HCT116 (cell line): ENCODE measurements around the gene POLR2A. TPM values are rescaled to one million over a fixed set of nuclear protein-coding genes. Genes with fewer than 3 reads are reported as not detected.

Experiments
- ATAC-seq: fragments of 200-7000 bp; cut with Tn5 transposase; 2 replicates; pipeline ENCODE4 v1.9.1; 2020; ENCODE audit warnings: mild to moderate bottlenecking, moderate library complexity
- BruUV-seq: library from RNA; stranded (reverse); fragments of 400-500 nt; replicated peaks from 2 replicates; lab custom pipeline; 2021; lab: Mats Ljungman, UMichigan
- CTCF ChIA-PET: fragments of 300-600 bp; sonication (Branson Sonifier 250); formaldehyde crosslinking; loops from one replicate; lab custom pipeline; 2021; ENCODE audit warnings: antibody characterized with exemption; lab: Charles Lee
- POLR2A ChIA-PET: fragments of 300-600, 350-600 bp; sonication (Branson Sonifier 250); formaldehyde crosslinking; loops from one replicate; lab custom pipeline; 2021; ENCODE audit warnings: antibody characterized with exemption; lab: Charles Lee
- RAD21 ChIA-PET, 2 experiments: fragments of 300-600 bp; sonication (Branson Sonifier 250); formaldehyde crosslinking; loops; one replicate each; lab custom pipeline; 2023; ENCODE audit warnings: low total read pairs in 2 of 2; ENCODE audit not compliant: uncharacterized antibody in 2 of 2, unreplicated experiment in 2 of 2, low non-redundant PET in 1 of 2; lab: Charles Lee
- DNase-seq: peaks from one replicate; pipeline ENCODE4 v3.0.0-alpha.2; 2010; ENCODE audit warnings: low read depth, low spot score
- H2AFZ ChIP-seq: fragments of 200-600 bp; shearing (Covaris generic), sonication (generic); 2 replicates; pipeline ENCODE4 v1.6.1; 2017; ENCODE audit warnings: low read depth, mixed run types, mixed read lengths, antibody characterized with exemption, low read length; ENCODE audit not compliant: poor library complexity, severe bottlenecking
- H3K27ac ChIP-seq: 2 replicates; pipeline ENCODE4 v1.5.1; 2012; ENCODE audit warnings: low read depth, low read length
- H3K27me3 ChIP-seq: fragments of 200-600 bp; sonication (generic); 2 replicates; pipeline ENCODE4 v1.6.1; 2016; ENCODE audit warnings: mixed run types, low read length, mixed read lengths; ENCODE audit not compliant: insufficient read depth
- H3K36me3 ChIP-seq, 2 experiments: fragments of 200-500 bp in 1 of 2; fragments of 200-600 bp in 1 of 2; sonication (Bioruptor generic) in 1 of 2; sonication (generic) in 1 of 2; 2 replicates each; pipeline versions ENCODE4 v1.5.1 to v1.6.1; 2014 to 2016; ENCODE audit warnings: low read length in 2 of 2, inconsistent platforms in 1 of 2, mixed read lengths in 1 of 2, mixed run types in 1 of 2; ENCODE audit not compliant: insufficient read depth in 2 of 2, control insufficient read depth in 1 of 2
- H3K4me1 ChIP-seq, 2 experiments: fragments of 200-600 bp in 1 of 2; sonication (generic) in 1 of 2; 2 replicates each; pipeline versions ENCODE4 v1.5.1 to v1.6.1; 2012 to 2017; ENCODE audit warnings: low read length in 2 of 2, inconsistent platforms in 1 of 2, mild to moderate bottlenecking in 1 of 2, mixed read lengths in 1 of 2, mixed run types in 1 of 2, moderate library complexity in 1 of 2; ENCODE audit not compliant: insufficient read depth in 2 of 2, control insufficient read depth in 1 of 2
- H3K4me2 ChIP-seq: fragments of 200-600 bp; sonication (generic); 2 replicates; pipeline ENCODE4 v1.6.1; 2017; ENCODE audit warnings: mixed run types, low read length, mixed read lengths
- H3K4me3 ChIP-seq, 2 experiments: fragments of 200-600 bp in 1 of 2; sonication (generic) in 1 of 2; replicated peaks in 1 of 2; 2 replicates each; pipeline ENCODE4 v1.5.1; 2011 to 2016; ENCODE audit warnings: low read length in 2 of 2, control low read depth in 1 of 2, low read depth in 1 of 2, mild to moderate bottlenecking in 1 of 2, mixed read lengths in 1 of 2, mixed run types in 1 of 2
- H3K79me2 ChIP-seq: fragments of 200-600 bp; sonication (generic); 2 replicates; pipeline ENCODE4 v1.6.1; 2017; ENCODE audit warnings: mild to moderate bottlenecking, mixed run types, low read length, moderate library complexity, mixed read lengths; ENCODE audit not compliant: insufficient read depth
- H3K9ac ChIP-seq: fragments of 200-600 bp; sonication (generic); 2 replicates; pipeline ENCODE4 v1.6.1; 2016; ENCODE audit warnings: low read length, mixed read lengths
- H3K9me2 ChIP-seq: fragments of 200-600 bp; sonication (generic), shearing (Covaris generic); 2 replicates; pipeline ENCODE4 v1.6.1; 2017; ENCODE audit warnings: mixed run types, mild to moderate bottlenecking, moderate library complexity; ENCODE audit not compliant: insufficient read depth
- H3K9me3 ChIP-seq, 2 experiments: fragments of 200-500 bp in 1 of 2; fragments of 200-600 bp in 1 of 2; sonication (Bioruptor generic) in 1 of 2; sonication (generic) in 1 of 2; 2 replicates each; pipeline ENCODE4 v1.6.1; 2014 to 2017; ENCODE audit warnings: low read length in 2 of 2, mixed read lengths in 2 of 2, inconsistent platforms in 1 of 2, low read depth in 1 of 2, mild to moderate bottlenecking in 1 of 2, mixed run types in 1 of 2, moderate library complexity in 1 of 2; ENCODE audit not compliant: control insufficient read depth in 1 of 2, insufficient read depth in 1 of 2
- H4K20me1 ChIP-seq: fragments of 200-600 bp; sonication (generic), shearing (Covaris generic); 2 replicates; pipeline ENCODE4 v1.6.1; 2017; ENCODE audit warnings: mixed run types, mild to moderate bottlenecking, moderate library complexity; ENCODE audit not compliant: insufficient read depth
- CBX3 ChIP-seq: IDR thresholded peaks from 2 replicates; pipeline ENCODE4 v1.6.1; 2012; ENCODE audit warnings: low read depth
- CTCF ChIP-seq, 3 experiments: fragments of 200-600 bp in 1 of 3; sonication (generic) in 1 of 3; IDR thresholded peaks in 2 of 3; conservative IDR thresholded peaks in 1 of 3; 2 replicates each; pipeline ENCODE4 v1.5.1; 2012 to 2017; ENCODE audit warnings: low read depth in 2 of 3, low read length in 2 of 3, antibody characterized with exemption in 1 of 3, borderline replicate concordance in 1 of 3, control low read depth in 1 of 3, mild to moderate bottlenecking in 1 of 3, mixed read lengths in 1 of 3, mixed run types in 1 of 3, moderate library complexity in 1 of 3; ENCODE audit not compliant: insufficient read depth in 1 of 3
- EGR1 ChIP-seq: IDR thresholded peaks from 2 replicates; pipeline ENCODE4 v1.6.1; 2012; ENCODE audit warnings: low read depth
- ELF1 ChIP-seq: IDR thresholded peaks from 2 replicates; pipeline ENCODE4 v1.6.1; 2012; ENCODE audit warnings: low read depth, borderline replicate concordance
- EZH2 ChIP-seq: fragments of 200-600 bp; sonication (generic); IDR thresholded peaks from 2 replicates; pipeline ENCODE4 v1.6.1; 2017; ENCODE audit warnings: antibody characterized with exemption, mixed run types
- EZH2phosphoT487 ChIP-seq: fragments of 200-600 bp; IDR thresholded peaks from 2 replicates; pipeline ENCODE4 v1.6.1; 2018; ENCODE audit warnings: antibody characterized with exemption, borderline replicate concordance
- POLR2AphosphoS5 ChIP-seq: IDR thresholded peaks from 2 replicates; pipeline ENCODE4 v1.6.1; 2011; ENCODE audit warnings: mild to moderate bottlenecking, low read depth, low read length, moderate library complexity
- RAD21 ChIP-seq: IDR thresholded peaks from 2 replicates; pipeline ENCODE4 v1.6.1; 2012; ENCODE audit warnings: low read depth, mild to moderate bottlenecking
- SIN3A ChIP-seq: IDR thresholded peaks from 2 replicates; pipeline ENCODE4 v1.6.1; 2012; ENCODE audit warnings: low read depth
- SRF ChIP-seq: IDR thresholded peaks from 2 replicates; pipeline ENCODE4 v1.6.1; 2012; ENCODE audit warnings: low read depth
- YY1 ChIP-seq: IDR thresholded peaks from 2 replicates; pipeline ENCODE4 v1.6.1; 2011; ENCODE audit warnings: low read length, low read depth, moderate library complexity, mild to moderate bottlenecking; ENCODE audit not compliant: insufficient replicate concordance; ENCODE audit errors: extremely low read depth
- ZFX ChIP-seq: fragments of 450-650 bp; IDR thresholded peaks from 2 replicates; pipeline ENCODE4 v1.6.1; 2017
- ZNF274 ChIP-seq: fragments of 200-500 bp; sonication (Bioruptor generic); IDR thresholded peaks from 2 replicates; pipeline ENCODE4 v1.6.1; 2014; ENCODE audit warnings: mild to moderate bottlenecking, low read depth, low read length, inconsistent platforms
- intact Hi-C: fragments of 100-400 bp; cut with micrococcal nuclease; formaldehyde crosslinking; loops from 2 replicates; pipeline ENCODE4 v1.10.0; 2022
- total RNA-seq: library from RNA; stranded (reverse); gene quantifications from one replicate; pipeline ENCODE4 v1.2.1, GENCODE V29; 2021; ENCODE audit not compliant: unreplicated experiment
- TF ChIP-seq, protein P1 (sequence below): IDR thresholded peaks from 2 replicates; pipeline ENCODE4 v1.6.1; 2011; ENCODE audit warnings: mild to moderate bottlenecking, low read length, moderate library complexity; ENCODE audit not compliant: insufficient replicate concordance; ENCODE audit errors: extremely low read depth
- TF ChIP-seq, protein P2 (sequence below): IDR thresholded peaks from 2 replicates; pipeline ENCODE4 v1.6.1; 2012

Gene POLR2A
- total RNA-seq, 1 experiment from 2014 or later = 205 TPM

DNA sequence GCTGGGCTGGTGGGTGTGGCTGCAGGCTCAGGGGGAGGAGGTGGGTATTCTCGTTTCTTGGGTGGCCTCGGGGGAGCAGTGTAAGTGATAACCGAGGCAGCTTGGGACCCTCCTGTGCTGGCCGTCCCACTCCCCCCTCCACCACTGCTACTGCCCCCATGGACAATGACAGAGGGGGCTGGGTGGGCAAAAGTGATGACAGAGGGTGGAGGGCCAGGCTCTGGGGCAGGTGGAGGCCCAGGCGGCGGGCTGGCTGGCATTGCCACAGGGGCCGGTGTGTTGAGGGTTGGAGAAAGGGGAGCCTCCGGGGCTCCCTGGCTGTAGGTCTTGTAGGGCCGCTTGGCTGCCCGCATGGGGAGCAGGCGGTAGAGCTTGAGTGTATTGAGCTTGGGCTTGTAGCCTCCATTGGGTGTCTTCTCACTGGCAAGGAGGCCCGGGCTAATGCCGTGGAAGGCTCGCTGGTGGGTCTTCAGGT is 20.8 kb upstream of the POLR2A start (continued):
- TF ChIP-seq CTCF (IDR thresholded peaks at IDR 0.05 in 2 of 3, conservative IDR thresholded peaks at IDR 0.05 in 1 of 3; ENCODE audit: borderline replicate concordance in 1 of 3, insufficient read depth in 1 of 3, low read depth in 2 of 3, low read length in 2 of 3) = no peak
- TF ChIP-seq SIN3A = no peak

DNA sequence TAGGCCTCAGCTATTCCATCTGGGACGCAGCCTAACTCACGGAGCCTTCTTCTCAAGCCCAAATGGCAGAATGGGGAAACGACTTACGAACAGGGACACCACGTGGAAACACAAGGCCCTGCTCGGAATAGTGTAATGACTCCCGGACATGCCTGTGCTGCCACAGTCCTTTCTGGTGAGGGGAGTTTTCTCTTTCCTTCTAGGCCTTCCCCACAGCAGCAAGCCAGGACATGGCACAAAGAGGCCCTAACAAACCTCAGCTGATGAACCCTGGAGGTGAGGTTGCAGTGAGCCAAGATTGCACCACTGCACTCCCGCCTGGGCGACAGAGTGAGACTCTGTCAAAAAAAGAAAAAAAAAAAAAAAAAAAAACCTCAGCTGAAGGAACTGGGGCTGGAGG is 20.1 kb upstream of the POLR2A start:
- DNase-seq (no peak), ATAC-seq (no peak)
- no peak overlapping the region for H2AFZ ChIP-seq
- H3K9me2 ChIP-seq = no peaks in the 10 kb centered on the region
- no peak overlapping the region for H3K9ac ChIP-seq
- H3K4me3 ChIP-seq = no peak overlapping the region
- no peak overlapping the region for H3K27ac ChIP-seq
- ChIA-PET POLR2A (no interaction called here), RAD21 (no interaction called here), CTCF (no interaction called here)
- peaks cover 0 to 10% of the 10 kb centered on the region in 2 experiments; a peak in 2 of 4 replicates for H3K4me1 ChIP-seq
- no peaks in the 10 kb centered on the region for H4K20me1 ChIP-seq
- H3K27me3 ChIP-seq = no peaks in the 10 kb centered on the region
- no peaks in the 10 kb centered on the region; a peak in 2 of 4 replicates for H3K36me3 ChIP-seq
- BruUV-seq = no TSS peak
- H3K4me2 ChIP-seq = no peak overlapping the region
- H3K9me3 ChIP-seq = no peaks in the 10 kb centered on the region
- intact Hi-C loops = no loop called here
- H3K79me2 ChIP-seq = no peaks in the 10 kb centered on the region
- TF ChIP-seq CTCF (IDR thresholded peaks at IDR 0.05 in 2 of 3, conservative IDR thresholded peaks at IDR 0.05 in 1 of 3; ENCODE audit: borderline replicate concordance in 1 of 3, insufficient read depth in 1 of 3, low read depth in 2 of 3, low read length in 2 of 3) = no peak
- TF ChIP-seq EGR1 = no peak
- TF ChIP-seq CBX3 = no peak
- TF ChIP-seq, protein P1, sequence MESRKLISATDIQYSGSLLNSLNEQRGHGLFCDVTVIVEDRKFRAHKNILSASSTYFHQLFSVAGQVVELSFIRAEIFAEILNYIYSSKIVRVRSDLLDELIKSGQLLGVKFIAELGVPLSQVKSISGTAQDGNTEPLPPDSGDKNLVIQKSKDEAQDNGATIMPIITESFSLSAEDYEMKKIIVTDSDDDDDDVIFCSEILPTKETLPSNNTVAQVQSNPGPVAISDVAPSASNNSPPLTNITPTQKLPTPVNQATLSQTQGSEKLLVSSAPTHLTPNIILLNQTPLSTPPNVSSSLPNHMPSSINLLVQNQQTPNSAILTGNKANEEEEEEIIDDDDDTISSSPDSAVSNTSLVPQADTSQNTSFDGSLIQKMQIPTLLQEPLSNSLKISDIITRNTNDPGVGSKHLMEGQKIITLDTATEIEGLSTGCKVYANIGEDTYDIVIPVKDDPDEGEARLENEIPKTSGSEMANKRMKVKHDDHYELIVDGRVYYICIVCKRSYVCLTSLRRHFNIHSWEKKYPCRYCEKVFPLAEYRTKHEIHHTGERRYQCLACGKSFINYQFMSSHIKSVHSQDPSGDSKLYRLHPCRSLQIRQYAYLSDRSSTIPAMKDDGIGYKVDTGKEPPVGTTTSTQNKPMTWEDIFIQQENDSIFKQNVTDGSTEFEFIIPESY = no peak
- TF ChIP-seq SRF = no peak
- TF ChIP-seq ZFX = no peak
- no peak for TF ChIP-seq ZNF274
- no peak for TF ChIP-seq EZH2phosphoT487
- TF ChIP-seq, protein P2, sequence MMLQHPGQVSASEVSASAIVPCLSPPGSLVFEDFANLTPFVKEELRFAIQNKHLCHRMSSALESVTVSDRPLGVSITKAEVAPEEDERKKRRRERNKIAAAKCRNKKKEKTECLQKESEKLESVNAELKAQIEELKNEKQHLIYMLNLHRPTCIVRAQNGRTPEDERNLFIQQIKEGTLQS = no peak
- TF ChIP-seq POLR2AphosphoS5 = no peak
- TF ChIP-seq SIN3A = no peak
- TF ChIP-seq EZH2 = no peak
- no peak for TF ChIP-seq RAD21
- no peak for TF ChIP-seq YY1
- TF ChIP-seq ELF1 = no peak
